Keratinocyte (primary cell): ENCODE measurements around the gene APBB2. TPM values are rescaled to one million over a fixed set of nuclear protein-coding genes. Genes with fewer than 3 reads are reported as not detected.

Experiments used
- DNase-seq: peaks from one replicate; pipeline ENCODE4 v3.0.0-alpha.2; 2011; ENCODE audit warnings: low read depth, missing footprints, low spot score
- FAIRE-seq: peaks from 2 replicates; lab custom pipeline; 2011; peaks lifted over from hg19 to GRCh38; lab: Jason Lieb, UNC
- H2AFZ ChIP-seq: 2 replicates; pipeline ENCODE4 v1.6.0; 2012; ENCODE audit warnings: low read length, control low read depth, inconsistent platforms; ENCODE audit not compliant: control insufficient read depth
- H3K27ac ChIP-seq: 2 replicates; pipeline ENCODE4 v1.5.1; 2011; ENCODE audit warnings: low read length; ENCODE audit not compliant: control insufficient read depth, insufficient read depth
- H3K27me3 ChIP-seq: 3 replicates; pipeline ENCODE4 v1.6.0; 2011; ENCODE audit warnings: low read length; ENCODE audit not compliant: control insufficient read depth, insufficient read depth; ENCODE audit errors: extremely low read depth
- H3K36me3 ChIP-seq, 2 experiments: 2 replicates in 1 of 2; 3 replicates in 1 of 2; pipeline ENCODE4 v1.5.1; 2011; ENCODE audit warnings: low read length in 2 of 2, mild to moderate bottlenecking in 1 of 2; ENCODE audit not compliant: control insufficient read depth in 2 of 2, insufficient read depth in 2 of 2; ENCODE audit errors: extremely low read depth in 1 of 2
- H3K4me1 ChIP-seq: 3 replicates; pipeline ENCODE4 v1.5.1; 2011; ENCODE audit warnings: low read length; ENCODE audit not compliant: control insufficient read depth, insufficient read depth; ENCODE audit errors: extremely low read depth
- H3K4me2 ChIP-seq: 3 replicates; pipeline ENCODE4 v1.6.0; 2011; ENCODE audit warnings: low read depth, low read length; ENCODE audit not compliant: control insufficient read depth, insufficient read depth; ENCODE audit errors: extremely low read depth
- H3K4me3 ChIP-seq, 3 experiments: fragments of 200-600 bp in 1 of 3; sonication (generic) in 1 of 3; 2 replicates in 2 of 3; 3 replicates in 1 of 3; pipeline ENCODE4 v1.5.1; 2011 to 2016; ENCODE audit warnings: low read length in 3 of 3, mild to moderate bottlenecking in 3 of 3, control low read depth in 2 of 3, inconsistent platforms in 1 of 3, low read depth in 1 of 3, mixed read lengths in 1 of 3, mixed run types in 1 of 3, moderate library complexity in 1 of 3; ENCODE audit not compliant: control insufficient read depth in 2 of 3, insufficient read depth in 2 of 3; ENCODE audit errors: extremely low read depth in 1 of 3
- H3K79me2 ChIP-seq: 2 replicates; pipeline ENCODE4 v1.6.0; 2012; ENCODE audit warnings: low read length; ENCODE audit not compliant: control insufficient read depth, insufficient read depth
- H3K9ac ChIP-seq: 3 replicates; pipeline ENCODE4 v1.6.0; 2011; ENCODE audit warnings: low read length; ENCODE audit not compliant: control insufficient read depth, insufficient read depth; ENCODE audit errors: extremely low read depth
- H3K9me1 ChIP-seq: 3 replicates; pipeline ENCODE4 v1.6.0; 2011; ENCODE audit warnings: low read length; ENCODE audit not compliant: control insufficient read depth, insufficient read depth; ENCODE audit errors: extremely low read depth
- H3K9me3 ChIP-seq: 2 replicates; pipeline ENCODE4 v1.5.1; 2012; ENCODE audit warnings: low read depth, low read length; ENCODE audit not compliant: control insufficient read depth
- H4K20me1 ChIP-seq: 3 replicates; pipeline ENCODE4 v1.6.0; 2011; ENCODE audit warnings: low read length; ENCODE audit not compliant: control insufficient read depth, insufficient read depth; ENCODE audit errors: extremely low read depth
- CTCF ChIP-seq, 3 experiments: IDR thresholded peaks in 1 of 3; conservative IDR thresholded peaks in 1 of 3; optimal IDR thresholded peaks in 1 of 3; 2 replicates in 2 of 3; 3 replicates in 1 of 3; pipeline versions ENCODE3 to v1.5.1; 2011; ENCODE audit warnings: low read length in 3 of 3, mild to moderate bottlenecking in 3 of 3, moderate library complexity in 2 of 3, control low read depth in 1 of 3, inconsistent platforms in 1 of 3; ENCODE audit not compliant: insufficient read depth in 2 of 3; ENCODE audit errors: extremely low read depth in 1 of 3
- EZH2 ChIP-seq: IDR thresholded peaks from one replicate; pipeline ENCODE4 v1.6.1; 2012; ENCODE audit warnings: inconsistent platforms, mild to moderate bottlenecking, low read length, moderate library complexity
- dilution Hi-C: fragments of 300-500 bp; cut with MboI; formaldehyde crosslinking; loops from one replicate; pipeline ENCODE4 v1.7.0; 2020; ENCODE audit warnings: low sequenced_read_pairs; ENCODE audit not compliant: extremely low pct_ligation_motif_present
- polyA plus RNA-seq, 5 experiments: library from polyadenylated mRNA; depleted of rRNA in 3 of 5; stranded (reverse) in 3 of 5; stranded (forward) in 1 of 5; unstranded in 1 of 5; fragments of >200 nt; gene quantifications; 1 replicate in 1 of 5; 2 replicates in 3 of 5; 3 replicates in 1 of 5; pipeline versions ENCODE4 v1.2.1 to v1.2.3, GENCODE V29; 2011 to 2012; ENCODE audit warnings: missing spikeins in 2 of 5, low read depth in 1 of 5, low replicate concordance in 1 of 5

The APBB2 gene
- polyA plus RNA-seq, 1 donor (not counting 4 experiments of a cell fraction or from before 2014, with no cell fraction given) = 57.3 TPM

GRCh38 chr4:40844261-40844660 is 370.1 kb downstream of the APBB2 start:
- dilution Hi-C loops = no loop called here
- FAIRE-seq = no peak

GRCh38 chr4:40843696-40844095 is 370.6 kb downstream of the APBB2 start:
- H3K27ac ChIP-seq = no peak overlapping the region
- no peaks in the 10 kb centered on the region for H3K9me3 ChIP-seq
- H3K4me1 ChIP-seq = peaks cover 5% of the 10 kb centered on the region
- no peak overlapping the region for H3K4me3 ChIP-seq
- no peak overlapping the region for H3K9ac ChIP-seq
- H3K36me3 ChIP-seq = peaks cover 6 to 9% of the 10 kb centered on the region in 2 experiments
- no peak for FAIRE-seq
- H3K9me1 ChIP-seq = no peaks in the 10 kb centered on the region
- DNase-seq = no peak
- TF ChIP-seq CTCF (optimal IDR thresholded peaks at IDR 0.05 in 1 of 3, IDR thresholded peaks at IDR 0.05 in 1 of 3, conservative IDR thresholded peaks at IDR 0.05 in 1 of 3; ENCODE audit: extremely low read depth in 1 of 3, insufficient read depth in 2 of 3, low read length in 3 of 3) (peak in 1 of 3 experiments; percentile 18), EZH2 (no peak)
- H4K20me1 ChIP-seq = no peaks in the 10 kb centered on the region
- dilution Hi-C loops = no loop called here
- H3K79me2 ChIP-seq = no peaks in the 10 kb centered on the region
- H3K27me3 ChIP-seq = no peaks in the 10 kb centered on the region
- no peak overlapping the region for H3K4me2 ChIP-seq
- no peak overlapping the region for H2AFZ ChIP-seq

More at GRCh38 chr4:40844261-40844660, 370.1 kb downstream of the APBB2 start:
- H4K20me1 ChIP-seq = no peaks in the 10 kb centered on the region
- no peak overlapping the region for H2AFZ ChIP-seq
- H3K27me3 ChIP-seq = no peaks in the 10 kb centered on the region
- H3K4me3 ChIP-seq = no peak overlapping the region
- TF ChIP-seq CTCF (optimal IDR thresholded peaks at IDR 0.05 in 1 of 3, IDR thresholded peaks at IDR 0.05 in 1 of 3, conservative IDR thresholded peaks at IDR 0.05 in 1 of 3; ENCODE audit: extremely low read depth in 1 of 3, insufficient read depth in 2 of 3, low read length in 3 of 3) (no peak), EZH2 (no peak)
- no peaks in the 10 kb centered on the region for H3K9me1 ChIP-seq
- no peak overlapping the region for H3K4me2 ChIP-seq
- no peak for DNase-seq
- H3K79me2 ChIP-seq = no peaks in the 10 kb centered on the region
- peaks cover 7% of the 10 kb centered on the region for H3K4me1 ChIP-seq
- no peak overlapping the region for H3K9ac ChIP-seq
- no peaks in the 10 kb centered on the region for H3K9me3 ChIP-seq
- H3K36me3 ChIP-seq = peaks cover 6 to 9% of the 10 kb centered on the region in 2 experiments
- no peak overlapping the region for H3K27ac ChIP-seq
